Esophagus muscularis mucosa (tissue), 3 donors: ENCODE data around the gene TSPAN11.

Experiments used
- CTCF ChIP-seq, 3 experiments: fragments of 200-600 bp in 2 of 3; fragments of 450-650 bp in 1 of 3; sonication (generic) in 2 of 3; IDR thresholded peaks; one replicate each; pipeline ENCODE4 v1.5.1; 2017 to 2019; ENCODE audit warnings: antibody characterized with exemption in 3 of 3, mild to moderate bottlenecking in 2 of 3, moderate library complexity in 1 of 3
- EP300 ChIP-seq: sonication (generic); formaldehyde crosslinking; IDR thresholded peaks from one replicate; pipeline ENCODE4 v1.6.1; 2017; ENCODE audit warnings: antibody characterized with exemption

- no peak for TF ChIP-seq CTCF (IDR thresholded peaks at IDR 0.05)
- TF ChIP-seq EP300, result no peak
Measured at GRCh38 chr12:30905463-30906009, 21.0 kb upstream of the TSPAN11 start.
